Measurements from ENCODE around the gene TMEM18.
A peak's percentile ranks its signal among the peaks of the same experiment; 100 is the strongest.

TMEM18 gene

GRCh38 chr2:671787-672605 lies 5.2 kb downstream of the TMEM18 start:
- DNase-seq = no peak

GRCh38 chr2:671072-671471 lies 6.1 kb downstream of the TMEM18 start:
- no peak for DNase-seq

GRCh38 chr2:670637-671036 lies 6.6 kb downstream of the TMEM18 start:
- DNase-seq = no peak

GRCh38 chr2:669323-669722 lies 7.9 kb downstream of the TMEM18 start:
- DNase-seq = no peak

- no peak for DNase-seq
Measured at GRCh38 chr2:668000-668398, 9.2 kb downstream of the TMEM18 start.

GRCh38 chr2:667332-667999 lies 9.7 kb downstream of the TMEM18 start:
- DNase-seq = no peak

- DNase-seq = no peak
Measured at GRCh38 chr2:666441-666840, 10.8 kb downstream of the TMEM18 start.

- no peak for DNase-seq
Measured at GRCh38 chr2:665340-666073, 11.7 kb downstream of the TMEM18 start.

- DNase-seq = no peak
Measured at GRCh38 chr2:664063-664462, 13.1 kb downstream of the TMEM18 start.

GRCh38 chr2:663221-663620 lies 14.0 kb downstream of the TMEM18 start:
- no peak for DNase-seq

- no peak for DNase-seq
Measured at GRCh38 chr2:661360-661635, 15.9 kb downstream of the TMEM18 start.

GRCh38 chr2:660586-661359 lies 16.4 kb downstream of the TMEM18 start:
- peak; percentile 15 for DNase-seq

- DNase-seq = no peak
Measured at GRCh38 chr2:660029-660428, 17.2 kb downstream of the TMEM18 start.

- no peak for DNase-seq
Measured at GRCh38 chr2:658426-658825, 18.8 kb downstream of the TMEM18 start.

GRCh38 chr2:657766-658165 lies 19.4 kb downstream of the TMEM18 start:
- DNase-seq = no peak

GRCh38 chr2:656676-657075 lies 20.5 kb downstream of the TMEM18 start:
- no peak for DNase-seq

- no peak for DNase-seq
Measured at GRCh38 chr2:655626-656025, 21.6 kb downstream of the TMEM18 start.

- DNase-seq = no peak
Measured at GRCh38 chr2:654896-655295, 22.3 kb downstream of the TMEM18 start.

- DNase-seq = no peak
Measured at GRCh38 chr2:653645-654425, 23.4 kb downstream of the TMEM18 start.

GRCh38 chr2:652881-653480 lies 24.2 kb downstream of the TMEM18 start:
- no peak for DNase-seq

- DNase-seq = no peak
Measured at GRCh38 chr2:651951-652373, 25.2 kb downstream of the TMEM18 start.

All from NCI-H1092 treated with DMSO at 0.1 percent for 48 hours (cell line).